HG03378 (cell line): ENCODE results near the gene COL12A1.

ENCODE experiments used
- ATAC-seq: cut with Tn5 transposase; IDR thresholded peaks from one replicate; pipeline ENCODE4 v1.9.1; 2021; ENCODE audit warnings: mild to moderate bottlenecking, moderate library complexity; ENCODE audit not compliant: unreplicated experiment

Gene COL12A1

DNA sequence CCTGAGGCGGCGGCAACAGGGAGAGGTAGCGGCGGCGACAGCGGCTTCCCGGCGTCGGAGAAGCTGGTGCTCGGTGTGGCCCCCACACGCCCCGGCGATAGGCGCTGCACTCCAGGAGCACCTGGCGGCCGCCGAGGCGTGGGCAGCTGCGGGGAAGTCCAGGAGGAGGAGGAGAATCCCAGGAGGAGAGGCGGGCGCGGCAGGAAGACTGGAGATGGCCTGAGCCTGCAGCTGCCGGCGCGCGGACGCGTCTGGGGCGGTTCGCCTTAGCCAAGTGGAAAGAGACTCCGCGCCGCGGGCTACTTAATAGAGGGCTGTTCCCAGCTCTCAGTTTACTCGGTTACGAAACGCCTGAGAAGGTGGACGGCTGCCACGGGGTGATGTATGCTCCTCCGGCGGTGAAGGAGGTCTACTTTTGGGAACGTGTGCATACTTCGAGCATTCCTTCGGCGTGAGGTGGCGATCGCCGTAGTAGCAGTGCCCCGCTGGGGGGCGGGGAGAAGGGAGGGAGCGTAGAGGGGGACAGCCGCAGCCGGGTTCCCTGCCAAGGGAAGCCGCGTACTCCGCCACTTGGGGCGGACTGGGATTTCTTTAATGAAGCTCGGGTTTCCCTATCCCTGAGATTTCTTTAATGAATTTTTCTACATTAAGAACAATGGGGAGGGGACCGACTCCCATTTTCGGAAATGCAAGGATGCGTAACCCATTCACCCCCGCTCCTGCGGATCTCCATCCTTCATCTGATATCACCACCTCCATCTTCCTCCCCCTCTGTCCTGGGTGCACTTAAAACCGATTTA, at the start of gene COL12A1:
Gene COL12A1, minus strand, starts transcription at position 278 of the 800 bp plus-strand sequence. CDS start 3,261 bp downstream, outside the sequence.
- no peak for ATAC-seq

GRCh38 chr6:75250552-75250951, 44.7 kb upstream of the COL12A1 start:
- ATAC-seq = no peak

GRCh38 chr6:75249837-75250236, 44.0 kb upstream of the COL12A1 start:
- ATAC-seq = no peak

- ATAC-seq = no peak
Observed at GRCh38 chr6:75246386-75246785, 40.5 kb upstream of the COL12A1 start.

- no peak for ATAC-seq
Observed at GRCh38 chr6:75244063-75244584, 38.3 kb upstream of the COL12A1 start.

DNA sequence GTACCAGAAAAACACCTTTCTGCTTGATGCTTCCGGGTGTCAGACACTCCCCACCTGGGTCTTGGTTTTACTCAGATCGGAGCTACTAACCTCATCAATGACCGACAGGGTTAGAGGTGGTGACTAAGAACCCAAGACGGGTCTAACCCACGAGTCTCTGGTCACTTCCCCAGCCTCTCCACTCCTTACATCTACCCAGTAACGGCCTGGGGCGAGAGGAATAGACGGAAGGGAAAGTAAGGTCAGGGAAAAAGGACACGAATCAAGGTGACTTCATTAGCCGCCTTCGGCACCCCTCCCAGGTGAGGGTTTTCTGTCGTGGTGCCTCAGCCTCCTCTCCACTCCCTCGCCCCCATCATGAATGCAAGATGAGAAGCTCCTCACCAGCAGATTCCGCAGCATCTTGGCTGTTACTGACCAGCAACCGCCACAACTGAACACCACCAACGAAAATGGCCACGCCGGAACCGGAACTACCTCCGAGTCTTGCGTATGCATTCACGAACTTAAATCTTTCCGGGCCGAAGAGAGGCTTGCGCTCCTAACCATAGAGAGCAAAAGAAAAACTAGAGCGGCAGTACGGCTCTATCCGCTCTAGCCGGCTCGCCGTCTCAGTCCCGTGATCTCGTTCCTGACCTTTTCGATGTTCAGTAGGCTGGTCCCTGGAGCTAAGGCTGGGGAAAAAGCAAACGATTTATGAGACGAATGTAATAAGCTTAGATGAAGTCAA, 37.6 kb upstream of the COL12A1 start, which contains the start of gene COX7A2:
Gene COX7A2, minus strand, starts transcription at position 469 of the 730 bp plus-strand sequence. Its CDS starts 67 bp downstream, at position 402.
- peak; percentile 97 for ATAC-seq

DNA sequence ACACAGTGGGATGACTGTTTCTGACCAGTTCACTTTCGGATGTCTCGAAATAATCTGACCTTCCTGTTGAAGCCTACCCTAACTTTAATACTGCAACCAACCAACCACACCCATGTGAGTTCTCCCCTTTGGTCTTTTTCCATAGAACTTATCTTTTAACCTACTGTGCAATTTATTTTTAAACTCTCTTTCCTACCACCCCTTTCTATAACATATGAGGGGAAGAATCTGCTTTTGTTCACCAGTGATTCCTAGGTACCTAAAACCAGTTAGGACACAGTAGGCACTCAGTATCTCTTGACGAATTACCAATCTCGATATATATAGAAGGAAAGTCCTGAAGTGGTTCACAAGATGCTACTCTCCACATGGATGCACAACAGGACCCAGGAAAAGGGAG, 30.8 kb upstream of the COL12A1 start:
- ATAC-seq = no peak

DNA sequence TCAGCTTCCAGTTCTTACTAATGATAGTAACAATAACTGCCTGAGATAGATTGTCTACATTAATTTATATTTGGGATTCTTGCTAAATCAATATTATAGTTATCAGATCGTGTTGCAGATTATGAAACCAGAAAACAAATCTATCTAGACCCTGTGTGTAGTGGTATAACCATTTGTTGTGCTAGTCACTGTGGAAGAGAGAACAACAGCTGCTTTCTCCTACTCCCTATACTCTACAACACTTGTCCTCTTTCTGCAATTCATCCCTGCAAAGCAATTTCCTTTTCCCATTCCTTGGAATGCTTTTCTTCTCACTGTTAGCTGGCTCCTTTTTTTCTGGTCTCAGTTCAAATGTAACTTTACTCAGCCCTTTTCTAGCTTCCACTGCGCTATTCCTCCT, 29.4 kb upstream of the COL12A1 start:
- ATAC-seq = no peak

DNA sequence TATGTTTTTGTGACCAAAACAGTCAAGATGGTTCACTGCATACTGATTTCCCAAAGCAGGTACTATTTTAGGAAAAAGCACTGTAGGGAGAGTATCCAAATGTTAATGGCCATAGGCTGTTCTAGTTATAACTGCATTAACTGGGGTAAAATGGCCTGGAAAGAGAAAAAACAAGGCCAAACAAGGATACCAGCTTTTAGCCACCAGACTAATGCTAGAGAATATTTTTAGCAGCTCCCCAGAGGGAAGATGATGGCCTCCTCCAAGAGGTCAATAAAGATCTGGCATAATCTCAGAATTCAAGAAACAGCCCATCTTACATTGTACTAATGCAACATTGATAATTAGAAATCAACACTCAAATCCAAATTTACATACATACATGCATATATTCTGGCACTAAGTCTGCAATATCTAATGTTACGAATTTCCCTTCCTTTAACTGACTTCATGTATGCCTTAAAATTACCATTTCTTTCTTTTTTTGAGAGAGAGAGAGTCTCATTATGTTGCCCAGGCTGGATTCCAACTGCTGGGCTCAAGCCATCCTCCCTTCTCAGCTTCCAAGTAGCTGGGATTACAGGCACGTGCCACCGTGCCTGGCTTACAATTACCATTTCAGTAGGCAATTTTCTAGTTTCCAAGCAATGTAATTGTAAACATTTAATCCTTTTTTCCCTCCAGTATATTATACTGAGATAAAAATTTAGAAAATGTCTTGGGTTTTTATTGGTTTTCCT, 28.4 kb upstream of the COL12A1 start:
- ATAC-seq = no peak

DNA sequence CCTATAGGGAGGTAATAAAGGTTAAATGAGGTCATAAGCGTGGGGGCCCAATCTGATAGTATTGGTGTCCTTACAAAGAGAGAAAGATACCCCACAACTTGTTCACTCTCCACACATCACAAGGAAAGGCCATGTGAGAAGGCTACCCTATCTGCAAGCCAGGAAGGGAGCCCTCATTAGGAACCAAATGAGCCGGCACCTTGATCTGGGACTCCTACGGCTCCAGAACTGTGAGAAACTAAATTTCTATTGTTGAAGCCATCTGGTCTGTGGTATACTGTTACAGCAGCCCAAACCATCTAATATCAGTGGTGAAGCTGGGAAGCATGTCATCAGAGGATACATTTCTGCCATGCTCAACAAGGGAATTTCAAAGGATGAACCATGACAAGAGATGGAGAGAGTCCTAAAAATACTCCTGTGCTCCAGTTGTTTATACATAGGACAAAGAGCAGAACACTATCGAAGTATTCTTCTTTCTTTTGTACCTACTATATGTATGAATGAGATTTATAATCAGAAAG, 27.3 kb upstream of the COL12A1 start:
- no peak for ATAC-seq

DNA sequence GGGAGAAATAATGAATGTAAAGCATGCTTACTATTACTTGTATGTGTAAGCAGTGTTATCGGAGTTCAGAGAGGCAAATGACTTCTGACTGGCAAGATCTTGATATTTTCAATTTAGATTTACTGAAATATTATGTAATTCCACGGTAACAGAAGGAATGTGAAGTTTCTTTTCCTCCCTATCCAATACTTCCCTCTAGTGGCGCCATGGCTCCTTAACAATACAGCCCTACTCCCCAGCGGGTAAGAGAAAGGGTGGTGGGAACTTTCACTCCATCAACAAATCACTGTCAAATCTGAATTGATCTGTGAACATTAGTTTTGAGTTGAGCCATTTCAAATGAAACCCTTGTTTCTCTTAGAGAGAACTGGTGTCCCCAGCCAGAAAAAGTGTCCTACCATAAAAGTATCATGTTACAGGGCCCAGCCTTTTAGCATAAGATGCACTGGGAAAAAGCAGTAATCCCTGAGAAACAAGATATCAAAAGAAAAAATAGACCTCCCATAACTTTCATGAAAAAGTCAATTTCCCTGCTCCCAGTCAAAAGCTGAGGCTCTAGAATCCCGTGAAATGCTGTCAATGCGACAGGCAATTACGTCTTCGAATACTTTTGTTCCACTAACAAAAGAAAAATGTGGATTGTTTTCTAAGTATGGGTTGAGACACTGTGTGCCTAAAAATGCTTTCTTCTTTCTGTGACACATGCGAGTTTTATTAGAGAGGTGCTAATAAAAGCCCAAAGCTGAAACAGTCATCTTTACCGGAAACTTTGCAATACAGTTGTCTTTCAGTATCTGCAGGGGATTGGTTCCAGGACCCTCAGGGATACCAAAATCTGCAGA, 24.9 kb upstream of the COL12A1 start:
- no peak for ATAC-seq

GRCh38 chr6:75224303-75224926, 18.6 kb upstream of the COL12A1 start:
- no peak for ATAC-seq

DNA sequence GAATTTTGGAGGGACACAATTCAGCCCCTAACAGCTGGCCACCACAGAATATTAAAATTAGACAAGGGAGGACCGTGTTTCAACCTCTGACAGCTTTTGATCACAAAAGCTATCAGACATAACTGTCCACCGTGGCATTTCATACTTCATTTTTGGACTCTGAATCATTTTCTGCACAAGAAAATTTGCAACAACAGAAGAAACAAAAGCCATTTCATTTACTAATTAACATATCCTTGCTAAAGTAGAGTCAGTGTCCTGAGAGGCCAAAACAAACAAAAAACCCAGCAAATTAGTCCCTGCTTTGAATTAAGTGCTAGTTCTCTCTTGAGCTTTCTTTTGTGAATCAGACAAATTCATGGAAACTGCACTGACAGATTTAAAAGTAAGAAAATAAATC, 17.6 kb upstream of the COL12A1 start:
- ATAC-seq = no peak

DNA sequence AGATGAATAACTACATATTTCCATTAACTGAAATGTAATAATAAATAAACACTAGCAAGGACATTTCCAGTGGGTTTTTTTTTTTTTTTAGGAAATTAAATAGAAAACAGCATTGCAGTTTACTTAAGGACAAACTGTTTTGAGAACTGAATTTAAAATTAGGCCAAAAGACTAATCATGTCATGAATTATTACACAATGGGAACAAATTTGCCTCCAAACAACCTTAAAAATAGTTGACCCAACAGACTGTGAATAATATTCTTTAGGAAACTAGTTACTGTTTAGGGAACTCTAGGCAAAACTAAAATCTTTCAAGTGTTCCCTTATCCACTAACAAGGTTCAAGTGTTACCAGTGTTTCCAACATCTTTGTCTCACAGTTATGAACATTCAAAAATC, 16.4 kb upstream of the COL12A1 start:
- no peak for ATAC-seq

DNA sequence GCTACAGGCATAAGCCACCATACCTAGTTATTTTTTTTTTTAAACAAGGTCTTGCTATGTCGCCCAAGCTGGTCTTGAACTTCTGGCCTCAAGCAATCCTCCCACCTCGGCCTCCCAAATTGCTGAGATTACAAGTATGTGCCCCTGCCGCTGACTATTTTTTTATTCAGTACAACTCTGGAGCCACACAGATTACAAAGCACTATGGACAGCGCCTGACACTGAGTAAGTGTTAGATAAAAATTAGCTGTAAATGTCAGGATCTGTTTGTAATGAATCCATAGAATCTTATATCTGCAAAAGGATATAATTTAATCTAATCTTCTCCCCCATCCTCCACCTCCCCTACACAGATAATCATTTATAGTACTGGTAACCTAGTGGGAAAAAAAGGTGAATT, 15.3 kb upstream of the COL12A1 start:
- no peak for ATAC-seq

DNA sequence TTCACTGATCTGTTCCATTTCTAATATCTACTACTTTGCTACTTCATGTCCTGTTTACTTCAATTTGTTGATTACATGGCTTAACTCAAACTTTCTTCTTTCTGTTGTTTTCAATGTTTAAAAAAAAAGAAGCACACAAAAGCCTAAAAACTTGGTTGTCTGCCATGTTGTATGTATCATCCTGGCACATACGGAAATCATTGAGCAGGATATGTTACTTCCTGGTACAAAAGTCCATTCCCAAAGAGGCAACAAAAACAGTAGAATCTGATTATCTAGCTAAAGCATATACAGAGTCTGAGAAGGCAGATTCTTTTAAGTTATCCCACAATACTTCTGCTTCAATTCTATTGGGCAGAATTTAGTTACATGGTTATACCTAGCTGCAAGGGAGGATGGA, 14.5 kb upstream of the COL12A1 start:
- no peak for ATAC-seq

- ATAC-seq = no peak
Observed at GRCh38 chr6:75219263-75219662, 13.4 kb upstream of the COL12A1 start.

DNA sequence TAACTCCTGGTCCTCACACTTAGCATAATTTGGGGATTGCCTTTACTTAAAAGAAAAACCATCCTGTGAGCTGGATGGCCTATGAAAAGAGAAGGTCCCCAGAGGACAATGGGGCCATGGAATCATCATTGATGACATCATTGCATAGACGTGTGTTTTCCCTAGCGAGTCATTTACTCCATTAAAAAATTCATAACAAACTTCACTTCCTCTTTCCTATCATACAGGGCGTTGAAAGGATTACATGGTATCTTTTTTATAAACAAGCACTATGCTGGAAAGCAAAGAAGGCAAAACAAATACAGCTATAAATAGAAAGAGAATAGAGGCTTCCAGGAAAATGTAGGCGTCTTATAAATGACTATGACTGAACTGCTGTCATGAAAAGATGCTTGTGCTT, 11.3 kb upstream of the COL12A1 start:
- ATAC-seq = no peak

DNA sequence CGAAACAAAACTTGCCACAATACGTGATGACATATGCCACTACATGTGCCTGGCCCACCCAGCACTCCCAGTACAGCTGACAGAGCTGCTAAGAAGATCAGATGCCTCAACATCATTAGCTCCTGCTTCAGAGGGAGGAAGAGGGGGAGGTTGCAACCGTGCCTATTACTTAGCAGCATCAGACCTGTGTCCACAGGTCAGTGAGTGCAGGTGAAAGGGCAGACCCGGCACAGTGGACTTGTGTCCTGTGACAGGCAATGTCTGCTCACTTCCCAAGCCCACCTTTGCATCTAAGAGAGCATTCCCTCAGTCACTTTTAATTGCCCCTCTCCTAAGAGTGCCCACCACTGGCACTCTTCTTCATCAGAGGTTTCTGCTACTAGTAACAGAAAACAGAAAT, 9.4 kb upstream of the COL12A1 start:
- ATAC-seq = no peak

GRCh38 chr6:75213732-75214131, 7.9 kb upstream of the COL12A1 start:
- no peak for ATAC-seq
